HG02610 (cell line): Measurements from ENCODE around the gene METTL4.
A peak's percentile ranks its signal among the peaks of the same experiment; 100 is the strongest.

ENCODE experiments used
- ATAC-seq: cut with Tn5 transposase; IDR thresholded peaks from one replicate; pipeline ENCODE4 v1.9.1; 2021; ENCODE audit warnings: mild to moderate bottlenecking, moderate library complexity; ENCODE audit not compliant: unreplicated experiment

METTL4 gene, protein sequence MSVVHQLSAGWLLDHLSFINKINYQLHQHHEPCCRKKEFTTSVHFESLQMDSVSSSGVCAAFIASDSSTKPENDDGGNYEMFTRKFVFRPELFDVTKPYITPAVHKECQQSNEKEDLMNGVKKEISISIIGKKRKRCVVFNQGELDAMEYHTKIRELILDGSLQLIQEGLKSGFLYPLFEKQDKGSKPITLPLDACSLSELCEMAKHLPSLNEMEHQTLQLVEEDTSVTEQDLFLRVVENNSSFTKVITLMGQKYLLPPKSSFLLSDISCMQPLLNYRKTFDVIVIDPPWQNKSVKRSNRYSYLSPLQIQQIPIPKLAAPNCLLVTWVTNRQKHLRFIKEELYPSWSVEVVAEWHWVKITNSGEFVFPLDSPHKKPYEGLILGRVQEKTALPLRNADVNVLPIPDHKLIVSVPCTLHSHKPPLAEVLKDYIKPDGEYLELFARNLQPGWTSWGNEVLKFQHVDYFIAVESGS

DNA sequence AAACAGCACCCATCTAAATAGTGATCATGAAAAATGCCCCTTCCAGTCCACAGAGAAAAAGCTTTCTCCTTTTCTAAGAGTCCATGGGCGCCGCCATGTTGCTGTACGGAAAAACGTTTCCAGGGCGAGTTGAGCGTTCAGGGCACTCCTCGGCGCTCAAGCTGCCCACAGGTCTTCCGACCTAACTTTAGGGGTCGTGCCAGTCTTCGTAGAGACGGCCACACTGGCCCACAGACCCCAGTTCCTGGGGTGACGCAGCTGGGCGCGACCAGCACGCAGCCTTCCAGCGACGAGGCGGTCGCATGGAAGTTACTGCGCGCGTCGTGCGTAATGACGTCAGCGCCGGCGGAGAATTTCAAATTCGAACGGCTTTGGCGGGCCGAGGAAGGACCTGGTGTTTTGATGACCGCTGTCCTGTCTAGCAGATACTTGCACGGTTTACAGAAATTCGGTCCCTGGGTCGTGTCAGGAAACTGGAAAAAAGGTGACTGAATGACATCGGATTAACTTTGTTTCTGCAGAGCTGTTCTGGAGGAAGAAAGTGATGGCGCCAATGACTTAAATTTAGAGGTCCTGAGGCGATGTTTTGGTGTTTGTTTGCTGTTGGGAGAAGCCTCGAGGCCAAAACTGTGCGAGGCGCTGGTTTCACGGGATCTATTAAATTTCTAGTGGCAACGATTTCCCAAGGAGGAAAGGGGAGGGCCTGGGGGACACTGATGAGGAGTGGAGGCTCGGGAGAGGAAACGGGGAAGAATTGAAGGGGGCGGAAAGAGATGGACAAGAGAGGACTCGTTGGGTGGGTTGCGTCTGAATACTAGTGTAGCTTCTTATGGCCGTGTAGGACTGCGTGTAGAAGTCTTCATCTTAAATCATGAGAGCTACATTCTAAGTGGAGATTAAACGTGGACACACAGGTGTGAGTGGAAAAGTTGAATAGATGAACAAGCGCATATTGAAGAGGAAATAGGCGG, at the start of gene METTL4, which contains the start of gene NDC80:
Gene METTL4, minus strand, starts transcription at position 306 of the 971 bp plus-strand sequence. CDS start 4,289 bp downstream, outside the sequence.
Gene NDC80, plus strand, starts transcription at position 358 of the 971 bp plus-strand sequence. CDS start 1,429 bp downstream, outside the sequence.
- ATAC-seq = peak; percentile 82

DNA sequence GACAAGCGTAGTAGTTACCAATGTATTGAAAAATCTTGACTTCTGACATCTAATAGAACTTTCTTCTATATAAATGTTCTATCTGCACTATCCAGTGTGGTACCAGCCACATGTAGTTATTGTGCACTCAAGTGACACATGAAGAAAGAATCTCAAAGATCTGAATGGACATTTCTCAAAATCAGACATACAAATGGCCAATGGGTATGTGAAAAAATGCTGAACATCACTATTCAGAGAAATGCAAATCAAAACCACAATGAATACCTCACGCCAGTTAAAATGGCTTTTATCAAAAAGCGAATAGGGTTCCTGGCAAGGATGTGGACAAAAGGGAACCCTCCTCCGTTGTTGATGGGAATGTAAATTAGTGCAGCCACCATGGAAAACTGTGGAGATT, 46.7 kb upstream of the METTL4 start:
- ATAC-seq = no peak

DNA sequence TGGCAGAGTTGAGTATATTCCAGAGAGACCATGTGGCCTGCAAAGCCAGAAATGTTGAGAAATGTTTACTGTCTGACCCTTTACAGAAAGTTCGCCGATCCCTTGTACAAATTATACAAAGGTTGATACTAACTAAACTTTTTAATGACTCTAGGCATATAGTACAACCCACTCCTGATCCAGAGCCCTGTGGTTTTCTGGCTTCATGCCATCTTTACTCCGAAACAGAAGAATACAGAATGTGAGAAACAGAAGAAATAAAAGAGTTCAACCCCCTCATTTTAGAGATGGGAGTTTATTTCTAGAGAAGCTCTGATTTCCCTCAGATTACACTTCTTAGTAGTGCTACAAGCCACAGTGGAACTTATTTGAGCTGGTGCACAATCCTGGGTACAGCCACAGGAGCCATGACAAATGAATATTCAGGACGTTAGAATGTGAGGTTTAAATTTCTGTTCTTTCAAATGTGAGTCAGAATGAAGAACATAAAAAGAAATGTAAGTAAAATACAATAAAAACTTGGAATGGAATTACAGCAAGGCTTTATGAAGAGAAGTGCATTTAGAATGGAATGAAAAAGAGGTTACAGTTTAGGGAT, 46.2 kb upstream of the METTL4 start:
- no peak for ATAC-seq

DNA sequence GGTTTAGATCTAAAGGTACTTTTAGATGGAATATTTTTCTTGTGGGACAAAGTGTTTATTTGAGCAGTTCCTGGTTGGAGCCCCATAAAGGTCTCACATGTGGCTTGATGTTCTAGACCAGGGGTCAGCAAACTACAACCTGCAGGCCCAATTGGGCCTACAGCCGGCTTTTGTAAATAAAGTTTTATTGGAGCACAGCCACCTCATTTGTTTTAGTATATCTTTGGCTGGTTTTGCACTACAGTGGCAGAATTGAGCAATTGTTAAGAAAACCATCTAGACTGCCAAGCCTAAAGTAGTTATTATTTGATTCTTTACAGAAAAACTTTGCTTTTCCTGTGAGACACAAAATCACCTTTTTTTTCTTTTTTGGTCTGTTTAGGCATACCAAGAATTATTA, 41.7 kb upstream of the METTL4 start:
- ATAC-seq = no peak

DNA sequence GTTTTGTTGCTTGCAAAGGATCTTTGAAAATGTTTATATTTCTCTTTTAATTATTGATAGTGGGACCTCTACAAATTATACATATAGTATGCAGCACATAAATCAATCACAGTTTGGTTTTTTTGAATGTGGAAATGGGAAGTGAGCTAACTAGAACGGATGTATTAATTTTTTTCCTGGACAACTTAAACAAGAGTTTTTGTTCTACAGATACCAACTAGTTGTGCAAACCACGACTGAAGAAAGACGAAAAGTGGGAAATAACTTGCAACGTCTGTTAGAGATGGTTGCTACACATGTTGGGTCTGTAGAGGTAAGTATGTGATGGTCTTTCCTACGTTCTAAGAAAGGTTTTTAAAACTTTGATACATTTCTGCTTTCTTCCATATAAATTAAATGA, 39.2 kb upstream of the METTL4 start:
- ATAC-seq = no peak

DNA sequence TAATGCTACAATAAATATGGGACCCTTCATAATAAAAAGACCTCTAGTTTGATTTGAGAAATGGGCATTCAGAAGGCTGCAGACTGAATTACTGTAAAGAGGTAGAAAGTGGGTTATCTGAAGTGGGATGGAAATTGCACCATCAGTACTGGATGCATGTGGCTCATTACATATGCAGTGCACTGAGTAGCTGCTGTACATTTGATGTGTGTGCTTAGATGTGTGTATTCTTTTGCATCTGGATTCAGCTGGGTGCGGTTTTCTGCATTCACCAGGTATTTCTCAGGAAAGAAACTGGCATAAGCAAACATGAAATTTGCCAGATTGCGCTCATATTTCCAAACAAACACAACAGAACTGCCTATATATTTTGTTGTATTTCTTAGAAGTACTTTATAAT, 38.3 kb upstream of the METTL4 start:
- no peak for ATAC-seq

DNA sequence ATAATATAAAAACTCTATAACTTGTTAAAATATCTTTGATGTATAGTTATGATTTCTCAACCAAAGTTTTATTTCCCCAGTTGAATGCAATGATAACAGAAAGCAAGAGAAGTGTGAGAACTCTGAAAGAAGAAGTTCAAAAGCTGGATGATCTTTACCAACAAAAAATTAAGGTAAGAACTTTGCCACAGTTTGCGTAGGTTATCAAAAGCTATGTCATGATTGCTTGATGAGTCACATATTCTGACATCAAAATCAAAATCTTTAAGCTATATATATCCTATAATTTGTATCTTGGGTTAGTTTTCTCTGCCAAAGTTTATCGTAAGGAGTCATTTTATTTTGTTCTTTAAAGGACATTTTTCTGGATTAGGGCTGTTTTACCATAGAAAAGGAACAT, 35.0 kb upstream of the METTL4 start:
- ATAC-seq = no peak

DNA sequence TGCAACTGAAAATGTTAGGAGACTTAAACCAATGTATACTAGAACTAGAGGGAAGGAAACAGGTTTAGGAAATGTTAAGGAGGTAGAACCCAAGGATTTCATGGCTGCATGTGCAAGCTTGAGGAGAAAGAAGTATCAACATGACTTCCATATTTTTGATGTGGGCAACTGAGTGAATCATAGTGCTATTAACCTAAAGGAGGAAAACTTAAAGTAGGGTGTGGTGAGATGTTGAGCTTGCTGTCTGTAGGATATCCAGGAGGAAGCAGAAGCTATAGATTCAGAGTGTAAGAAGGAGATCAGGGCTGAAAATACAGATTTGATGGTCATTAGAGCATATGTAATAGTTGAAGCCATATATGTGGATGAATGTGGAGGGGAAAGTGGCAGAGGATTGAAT, 31.5 kb upstream of the METTL4 start:
- ATAC-seq = no peak

DNA sequence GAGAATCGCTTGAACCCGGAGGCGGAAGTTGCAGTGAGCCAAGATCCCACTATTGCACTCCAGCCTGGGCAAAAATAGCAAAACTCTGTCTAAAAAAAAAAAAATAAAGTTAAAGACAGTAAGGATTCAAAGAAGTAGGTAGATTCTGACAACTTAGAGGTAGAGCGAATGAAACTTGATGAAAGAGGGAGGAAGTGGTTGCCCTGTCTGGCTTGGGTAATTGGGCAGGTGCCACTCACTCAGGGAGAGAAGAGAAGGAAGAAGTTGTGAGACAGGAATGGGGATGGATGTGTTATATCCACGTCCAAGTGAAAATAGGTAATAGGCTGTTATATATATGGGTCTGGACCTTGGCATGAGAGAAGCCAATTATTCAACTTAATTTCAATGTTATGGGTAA, 26.3 kb upstream of the METTL4 start:
- no peak for ATAC-seq

DNA sequence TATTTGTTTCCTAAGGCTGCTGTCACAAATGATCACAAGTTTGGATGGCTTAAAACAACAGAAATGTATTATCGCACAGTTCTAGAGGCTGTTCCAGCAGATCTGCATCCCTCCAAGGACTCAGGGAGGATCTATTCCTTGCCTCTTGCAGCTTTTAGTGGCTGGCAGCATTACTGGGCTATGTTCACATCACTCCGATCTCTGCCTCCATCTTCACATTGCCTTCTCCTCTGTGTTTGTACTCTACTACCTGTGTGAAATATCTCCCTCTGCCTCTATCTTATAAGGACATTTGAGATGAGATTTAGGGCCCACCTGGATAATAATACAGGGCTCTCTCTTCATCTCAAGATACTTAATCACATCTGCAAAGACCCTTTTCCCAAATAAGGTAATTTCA, 19.0 kb upstream of the METTL4 start:
- ATAC-seq = no peak

DNA sequence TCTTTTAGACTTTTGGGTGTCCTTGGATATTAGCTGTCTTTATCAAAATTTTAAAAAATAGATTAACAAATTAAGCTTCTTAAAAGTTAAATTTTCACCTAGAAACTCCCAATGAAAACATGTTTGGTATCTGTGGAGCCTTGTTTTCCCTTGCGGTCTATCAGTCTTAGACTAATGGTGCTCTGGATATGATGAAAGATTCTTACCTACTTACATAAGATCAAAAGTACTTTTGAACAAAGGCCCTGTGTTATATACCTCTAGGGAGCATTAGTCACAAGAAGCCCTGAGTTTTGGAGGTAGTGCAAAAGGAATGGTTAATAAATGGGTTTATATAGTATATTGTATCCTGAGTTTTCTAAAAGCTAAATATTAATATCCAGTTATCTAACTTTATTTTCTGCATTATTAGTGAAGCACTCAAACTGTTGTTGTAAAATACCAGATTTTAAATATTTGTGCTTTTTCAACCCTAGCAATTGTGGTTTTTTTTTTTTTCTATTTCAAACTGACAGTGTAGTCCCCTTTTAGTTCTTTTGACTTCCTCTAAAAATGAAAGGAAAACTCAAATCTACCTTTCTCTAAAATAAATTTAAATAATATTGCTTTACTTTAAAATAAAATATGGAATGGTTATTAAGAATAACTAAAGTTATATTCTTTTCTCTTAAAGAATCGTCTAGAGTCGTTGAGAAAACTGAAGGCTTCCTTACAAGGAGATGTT, 18.2 kb upstream of the METTL4 start:
- no peak for ATAC-seq

DNA sequence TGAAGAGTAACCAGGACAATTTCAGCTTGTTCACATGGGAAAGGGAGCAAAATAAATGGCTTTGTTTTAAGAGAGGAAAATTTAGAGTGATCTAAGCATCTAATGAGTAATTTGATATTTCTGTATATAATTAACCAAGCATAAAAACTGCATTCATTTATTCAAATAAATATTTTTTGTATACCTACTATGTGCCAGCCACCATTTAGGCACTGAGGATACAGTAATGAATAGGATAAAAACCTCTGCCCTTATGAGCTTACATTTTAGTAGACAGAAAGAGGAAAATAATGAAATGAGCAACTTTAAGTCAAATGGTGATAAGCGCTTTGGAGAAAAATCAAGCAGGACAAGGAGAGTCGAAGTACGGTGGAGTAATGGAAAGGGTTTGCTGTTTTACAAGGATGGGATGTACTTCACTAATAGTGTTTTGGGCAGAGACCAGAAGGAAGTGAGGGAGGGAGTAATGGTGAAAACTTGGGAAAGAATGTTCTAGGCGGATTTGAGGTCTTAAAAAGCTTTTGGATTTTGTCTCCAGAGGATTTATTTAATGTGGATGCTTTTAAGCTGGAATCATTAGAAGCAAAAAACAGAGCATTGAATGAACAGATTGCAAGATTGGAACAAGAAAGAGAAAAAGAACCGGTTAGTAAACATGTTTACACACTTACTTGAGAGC, 17.5 kb upstream of the METTL4 start:
- ATAC-seq = no peak

DNA sequence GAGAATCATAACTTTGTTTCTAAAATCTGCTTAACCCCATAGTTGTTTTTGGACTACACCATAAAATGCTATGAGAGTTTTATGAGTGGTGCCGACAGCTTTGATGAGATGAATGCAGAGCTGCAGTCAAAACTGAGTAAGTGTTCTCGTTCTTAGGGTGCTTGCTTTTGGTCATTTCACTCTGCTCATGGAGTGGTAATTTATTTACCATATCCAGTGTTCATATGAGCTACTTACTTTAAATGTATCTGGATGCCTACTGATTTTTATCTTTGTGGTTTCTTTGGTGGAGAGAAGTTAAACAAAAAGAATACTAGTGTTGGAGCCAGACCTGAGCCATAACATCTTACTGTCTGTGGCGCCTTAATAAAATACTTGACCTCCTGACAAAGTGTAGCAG, 16.5 kb upstream of the METTL4 start:
- no peak for ATAC-seq

DNA sequence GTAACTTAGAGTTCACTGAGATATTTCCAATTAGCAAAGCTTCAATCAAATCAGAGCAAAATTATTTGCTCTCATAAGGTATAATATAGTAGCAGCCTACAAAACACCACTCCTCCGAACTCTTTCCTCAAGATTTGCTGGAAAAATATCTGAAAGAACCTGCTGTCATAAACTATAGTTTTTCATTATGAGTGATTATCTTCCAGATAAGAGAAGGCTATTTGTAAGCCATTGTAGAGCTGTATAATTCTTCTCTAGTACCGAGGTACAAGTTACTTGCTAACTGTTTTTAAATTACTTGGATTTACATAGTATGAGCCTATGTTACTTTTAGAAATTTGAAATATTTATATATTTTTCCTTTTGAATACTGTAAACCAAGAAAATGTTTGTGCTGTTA, 2.1 kb upstream of the METTL4 start:
- no peak for ATAC-seq

DNA sequence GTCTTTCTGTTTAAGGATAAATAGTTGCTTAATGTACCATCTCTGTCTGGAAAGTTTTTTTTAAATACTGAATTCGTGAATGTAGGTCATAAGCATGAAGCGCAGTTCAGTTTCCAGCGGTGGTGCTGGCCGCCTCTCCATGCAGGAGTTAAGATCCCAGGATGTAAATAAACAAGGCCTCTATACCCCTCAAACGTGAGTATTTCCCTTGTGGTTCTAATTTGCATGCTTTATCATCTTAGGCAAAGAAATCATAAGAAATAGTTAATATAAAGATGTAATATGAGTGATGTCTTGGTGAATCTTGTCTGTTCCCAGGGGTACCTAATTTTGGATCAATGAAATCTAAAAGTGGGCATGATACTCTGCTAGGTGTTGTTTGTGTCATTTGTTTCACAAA, 1.6 kb upstream of the METTL4 start:
- no peak for ATAC-seq

DNA sequence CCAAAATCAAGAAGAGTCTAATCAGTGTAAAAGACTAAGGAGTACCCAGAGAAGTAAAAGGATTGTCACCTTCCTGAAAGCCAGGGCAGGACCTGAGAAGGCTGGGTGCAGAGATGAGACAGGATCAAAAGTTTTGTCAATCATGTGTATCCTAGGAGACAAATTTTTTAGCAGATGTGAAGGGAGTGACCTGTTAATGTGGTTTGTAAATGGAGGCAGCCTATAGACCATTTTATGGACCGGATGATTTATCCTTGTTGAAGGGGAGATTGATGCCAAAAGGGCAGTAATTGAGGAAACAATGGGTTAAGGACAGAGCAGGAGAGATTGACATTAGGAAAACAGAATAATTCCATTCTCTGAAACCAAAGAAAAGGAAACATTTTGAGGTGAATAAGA, 865 bp upstream of the METTL4 start:
- ATAC-seq = peak; percentile 19

DNA sequence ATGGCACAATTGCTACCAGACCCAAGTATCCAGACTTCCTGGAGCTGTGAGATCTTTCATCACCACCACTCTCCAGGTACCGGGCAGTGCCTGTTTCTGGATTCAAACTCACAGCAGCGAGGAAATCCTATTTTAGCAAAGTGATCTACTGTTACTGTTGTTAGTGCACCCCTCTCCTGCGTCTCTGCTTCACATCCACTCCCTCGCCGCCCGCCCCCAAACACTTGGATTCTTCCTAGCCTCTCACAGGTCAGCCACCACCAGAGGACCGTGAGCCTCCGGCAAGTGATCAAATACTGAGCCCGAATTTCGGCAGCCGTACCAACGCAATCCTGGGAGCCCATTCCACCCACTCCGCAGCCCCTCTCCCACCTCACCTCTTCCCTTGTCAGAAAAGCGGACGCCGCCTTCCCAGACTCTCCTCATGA, 519 bp downstream of the METTL4 start:
- ATAC-seq = peak; percentile 45

DNA sequence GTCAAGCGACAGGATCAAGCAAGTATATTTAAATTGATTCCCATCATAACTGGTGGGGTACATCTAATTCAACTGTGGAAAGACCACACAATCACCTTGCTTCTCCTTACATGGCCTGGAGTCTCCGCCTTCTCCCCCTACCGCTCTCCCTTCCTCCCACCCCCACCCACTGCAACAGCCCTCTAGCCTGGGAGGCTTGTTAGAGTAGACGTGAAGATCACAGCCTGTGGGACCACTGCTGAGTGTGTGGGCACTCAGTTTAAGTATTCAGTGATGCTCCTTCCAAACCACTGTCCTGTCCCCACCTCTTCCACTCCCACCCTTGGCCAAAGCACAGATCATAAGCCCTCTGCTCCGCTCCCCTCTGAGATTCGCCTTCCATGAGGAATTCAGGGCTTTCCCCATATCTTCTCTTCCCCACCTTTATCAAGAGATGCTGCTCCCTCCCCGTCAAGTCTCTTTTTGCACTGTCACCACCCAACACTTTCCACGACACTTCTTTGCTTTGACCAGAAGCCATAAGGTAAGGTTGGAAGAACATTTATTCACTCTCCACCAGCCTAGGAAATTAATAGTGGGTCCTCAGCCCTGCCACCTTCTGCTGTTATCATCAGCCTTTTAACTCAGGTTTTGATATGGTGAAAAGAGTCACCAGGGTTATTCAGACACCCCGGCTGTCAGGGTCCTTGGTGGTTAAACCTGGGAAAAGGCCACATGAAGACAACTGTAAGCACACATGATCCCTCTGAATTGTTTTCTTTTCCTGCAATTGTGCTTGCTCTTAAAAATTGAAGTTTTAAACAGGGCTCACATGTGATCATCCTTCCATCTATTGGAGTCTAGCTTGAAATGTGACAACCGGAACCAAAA, 1.7 kb downstream of the METTL4 start:
- no peak for ATAC-seq

DNA sequence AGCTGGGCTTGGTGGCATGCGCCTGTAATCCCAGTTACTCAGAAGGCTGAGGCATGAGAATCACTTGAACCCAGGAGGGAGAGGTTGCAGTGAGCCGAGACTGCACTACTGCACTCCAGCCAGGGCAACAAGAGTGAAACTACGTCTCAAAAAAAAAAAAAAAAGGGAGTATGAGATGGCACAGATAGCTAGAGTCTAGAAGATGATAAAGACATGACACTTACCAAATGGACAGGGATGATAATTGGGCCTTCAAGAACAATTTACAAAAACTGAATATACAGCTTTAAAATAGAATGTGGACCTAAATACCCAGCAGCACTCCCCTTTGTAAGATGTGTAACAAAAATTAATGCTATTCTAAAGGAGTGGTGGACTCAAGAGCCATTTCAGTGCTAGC, 2.7 kb downstream of the METTL4 start:
- ATAC-seq = no peak
